Neural progenitor cell (in vitro differentiated cells): ENCODE measurements around the gene PDE3A. TPM values are rescaled to one million over a fixed set of nuclear protein-coding genes. Genes with fewer than 3 reads are reported as not detected.

Experiments
- DNase-seq: peaks from one replicate; pipeline ENCODE4 v3.0.0-alpha.2; 2016; ENCODE audit warnings: low spot score
- H2AFZ ChIP-seq: fragments of 200-600 bp; sonication (generic); replicated peaks from 2 replicates; pipeline ENCODE4 v1.6.1; 2016; ENCODE audit warnings: antibody characterized with exemption
- H3F3A ChIP-seq: fragments of 200-600 bp; sonication (generic); 2 replicates; pipeline ENCODE4 v1.6.1; 2016; ENCODE audit warnings: antibody characterized with exemption, low read depth
- H3K27ac ChIP-seq: fragments of 200-600 bp; sonication (generic); 2 replicates; pipeline ENCODE4 v1.5.1; 2016; ENCODE audit warnings: mild to moderate bottlenecking
- H3K27me3 ChIP-seq: fragments of 200-600 bp; sonication (generic); 2 replicates; pipeline ENCODE4 v1.6.1; 2016; ENCODE audit warnings: mild to moderate bottlenecking, moderate library complexity
- H3K36me3 ChIP-seq: fragments of 200-600 bp; sonication (generic); 2 replicates; pipeline ENCODE4 v1.5.1; 2016
- H3K4me1 ChIP-seq: fragments of 200-600 bp; sonication (generic); 2 replicates; pipeline ENCODE4 v1.6.1; 2016; ENCODE audit warnings: mixed run types
- H3K4me2 ChIP-seq: fragments of 200-600 bp; sonication (generic); 2 replicates; pipeline ENCODE4 v1.6.1; 2016
- H3K4me3 ChIP-seq: fragments of 200-600 bp; sonication (generic); 2 replicates; pipeline ENCODE4 v1.5.1; 2016
- H3K79me2 ChIP-seq: fragments of 200-600 bp; sonication (generic); 2 replicates; pipeline ENCODE4 v1.6.1; 2016; ENCODE audit warnings: low read depth
- H3K9ac ChIP-seq: fragments of 200-600 bp; sonication (generic); 2 replicates; pipeline ENCODE4 v1.6.1; 2016
- H3K9me3 ChIP-seq: fragments of 200-600 bp; sonication (generic); 2 replicates; pipeline ENCODE4 v1.5.1; 2016; ENCODE audit warnings: low read depth
- H4K20me1 ChIP-seq: fragments of 200-600 bp; sonication (generic); 2 replicates; pipeline ENCODE4 v1.6.1; 2016; ENCODE audit warnings: low read depth
- H3K27ac Mint-ChIP-seq: 3 replicates; pipeline ENCODE4 v1.8.0; 2021; ENCODE audit warnings: mixed read lengths
- H3K27me3 Mint-ChIP-seq: 2 replicates; pipeline ENCODE4 v1.8.0; 2022; ENCODE audit warnings: low read depth, mild to moderate bottlenecking, inconsistent platforms, moderate library complexity, mixed read lengths; ENCODE audit not compliant: insufficient read depth
- H3K36me3 Mint-ChIP-seq: 3 replicates; pipeline ENCODE4 v1.8.0; 2021; ENCODE audit warnings: mixed read lengths
- H3K4me1 Mint-ChIP-seq: 3 replicates; pipeline ENCODE4 v1.8.0; 2021; ENCODE audit warnings: mixed read lengths
- H3K4me3 Mint-ChIP-seq: 3 replicates; pipeline ENCODE4 v1.8.0; 2021; ENCODE audit warnings: mild to moderate bottlenecking, moderate library complexity, mixed read lengths
- H3K9me3 Mint-ChIP-seq: 3 replicates; pipeline ENCODE4 v1.8.0; 2020; ENCODE audit warnings: mixed read lengths
- EZH2 ChIP-seq: fragments of 200-600 bp; sonication (generic); IDR thresholded peaks from 2 replicates; pipeline ENCODE4 v1.6.1; 2017; ENCODE audit warnings: antibody characterized with exemption, mild to moderate bottlenecking, moderate library complexity
- EZH2phosphoT487 ChIP-seq: fragments of 200-600 bp; sonication (generic); IDR thresholded peaks from 2 replicates; pipeline ENCODE4 v1.6.1; 2017; ENCODE audit warnings: antibody characterized with exemption
- total RNA-seq: library from RNA; depleted of rRNA; stranded (reverse); fragments of >200 nt; gene quantifications from 2 replicates; pipeline ENCODE4 v1.2.3, GENCODE V29; 2015; ENCODE audit warnings: low replicate concordance
- TF ChIP-seq, protein P1 (sequence below): fragments of 200-600 bp; sonication (generic); IDR thresholded peaks from 2 replicates; pipeline ENCODE4 v1.5.1; 2017; ENCODE audit warnings: antibody characterized with exemption, mild to moderate bottlenecking

The PDE3A gene
- total RNA-seq, 1 donor from 2014 or later, result 0.47 TPM

DNA sequence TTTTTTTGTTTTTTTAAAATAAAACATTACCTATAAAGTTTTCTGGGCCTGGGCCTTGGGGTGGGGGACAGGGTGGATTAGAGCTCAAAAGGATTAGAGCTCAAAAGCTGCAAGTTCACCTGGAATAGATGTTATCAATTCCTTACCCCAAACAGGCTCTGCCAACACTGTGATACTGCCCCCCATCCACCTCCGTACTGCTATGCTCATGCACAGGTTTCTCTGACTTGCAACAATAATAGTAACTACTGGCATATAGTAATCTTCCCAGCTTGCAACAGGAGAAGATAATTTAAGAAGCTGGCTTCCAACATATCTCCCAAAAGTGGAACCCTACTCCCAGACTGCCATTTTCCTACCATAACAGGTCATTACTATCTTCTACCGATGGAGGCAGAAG, 275.5 kb downstream of the PDE3A start:
- H3K4me3 ChIP-seq, result no peak overlapping the region
- no peaks in the 10 kb centered on the region for H3K79me2 ChIP-seq
- H3K9me3 ChIP-seq, result no peaks in the 10 kb centered on the region
- Mint-ChIP-seq H3K4me3 (no peak overlapping the region), H3K9me3 (no peaks in the 10 kb centered on the region), H3K36me3 (no peaks in the 10 kb centered on the region), H3K27ac (no peak overlapping the region), H3K27me3 (no peaks in the 10 kb centered on the region), H3K4me1 (no peaks in the 10 kb centered on the region)
- DNase-seq, result no peak
- H2AFZ ChIP-seq, result no peak overlapping the region
- peaks cover 8% of the 10 kb centered on the region for H3K4me1 ChIP-seq
- H4K20me1 ChIP-seq, result no peaks in the 10 kb centered on the region
- H3K27ac ChIP-seq, result no peak overlapping the region
- TF ChIP-seq EZH2 (no peak), EZH2phosphoT487 (no peak)
- TF ChIP-seq, protein P1, sequence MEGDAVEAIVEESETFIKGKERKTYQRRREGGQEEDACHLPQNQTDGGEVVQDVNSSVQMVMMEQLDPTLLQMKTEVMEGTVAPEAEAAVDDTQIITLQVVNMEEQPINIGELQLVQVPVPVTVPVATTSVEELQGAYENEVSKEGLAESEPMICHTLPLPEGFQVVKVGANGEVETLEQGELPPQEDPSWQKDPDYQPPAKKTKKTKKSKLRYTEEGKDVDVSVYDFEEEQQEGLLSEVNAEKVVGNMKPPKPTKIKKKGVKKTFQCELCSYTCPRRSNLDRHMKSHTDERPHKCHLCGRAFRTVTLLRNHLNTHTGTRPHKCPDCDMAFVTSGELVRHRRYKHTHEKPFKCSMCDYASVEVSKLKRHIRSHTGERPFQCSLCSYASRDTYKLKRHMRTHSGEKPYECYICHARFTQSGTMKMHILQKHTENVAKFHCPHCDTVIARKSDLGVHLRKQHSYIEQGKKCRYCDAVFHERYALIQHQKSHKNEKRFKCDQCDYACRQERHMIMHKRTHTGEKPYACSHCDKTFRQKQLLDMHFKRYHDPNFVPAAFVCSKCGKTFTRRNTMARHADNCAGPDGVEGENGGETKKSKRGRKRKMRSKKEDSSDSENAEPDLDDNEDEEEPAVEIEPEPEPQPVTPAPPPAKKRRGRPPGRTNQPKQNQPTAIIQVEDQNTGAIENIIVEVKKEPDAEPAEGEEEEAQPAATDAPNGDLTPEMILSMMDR, result no peak
- H3K27me3 ChIP-seq, result no peaks in the 10 kb centered on the region
- H3K36me3 ChIP-seq, result no peaks in the 10 kb centered on the region
- no peaks in the 10 kb centered on the region for H3F3A ChIP-seq
- H3K4me2 ChIP-seq, result no peak overlapping the region
- no peak overlapping the region for H3K9ac ChIP-seq

DNA sequence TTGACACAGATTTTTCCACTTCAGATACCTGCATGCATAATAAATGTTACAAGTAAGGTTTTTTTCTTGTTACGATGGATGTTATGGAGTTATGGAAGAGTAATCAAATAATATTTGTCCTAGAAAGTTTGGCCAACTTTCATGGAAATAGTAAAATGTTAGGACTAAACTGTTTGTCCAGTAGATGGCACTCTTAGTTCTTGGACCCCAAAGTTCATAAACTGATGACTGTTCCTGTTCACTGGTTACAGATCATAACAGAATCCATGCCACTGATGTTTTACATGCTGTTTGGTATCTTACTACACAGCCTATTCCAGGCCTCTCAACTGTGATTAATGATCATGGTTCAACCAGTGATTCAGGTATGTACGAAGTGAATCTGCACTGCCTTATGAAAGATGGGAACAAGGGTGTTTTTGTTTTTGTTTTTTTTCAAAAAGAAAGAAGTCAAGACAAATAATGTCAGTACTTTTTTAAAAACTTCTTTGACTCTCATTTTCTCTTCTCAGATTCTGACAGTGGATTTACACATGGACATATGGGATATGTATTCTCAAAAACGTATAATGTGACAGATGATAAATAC, 278.0 kb downstream of the PDE3A start:
- no peaks in the 10 kb centered on the region for H3K36me3 Mint-ChIP-seq
- Histone ChIP-seq H3K79me2 (no peaks in the 10 kb centered on the region), H3K27ac (no peak overlapping the region), H3K4me3 (no peak overlapping the region), H3F3A (no peaks in the 10 kb centered on the region), H3K27me3 (no peaks in the 10 kb centered on the region), H3K4me1 (peaks cover 8% of the 10 kb centered on the region), H3K9ac (no peak overlapping the region), H3K9me3 (no peaks in the 10 kb centered on the region), H2AFZ (peak overlapping the region; percentile 21), H3K4me2 (no peak overlapping the region), H4K20me1 (no peaks in the 10 kb centered on the region), H3K36me3 (no peaks in the 10 kb centered on the region)
- no peak for TF ChIP-seq EZH2phosphoT487
- TF ChIP-seq, protein P1, result peak; percentile 74
- H3K4me1 Mint-ChIP-seq, result no peaks in the 10 kb centered on the region
- peak overlapping the region; percentile 50 for H3K27ac Mint-ChIP-seq
- no peak overlapping the region for H3K4me3 Mint-ChIP-seq
- peak; percentile 44 for DNase-seq
- H3K9me3 Mint-ChIP-seq, result no peaks in the 10 kb centered on the region
- peaks cover 2% of the 10 kb centered on the region for H3K27me3 Mint-ChIP-seq

DNA sequence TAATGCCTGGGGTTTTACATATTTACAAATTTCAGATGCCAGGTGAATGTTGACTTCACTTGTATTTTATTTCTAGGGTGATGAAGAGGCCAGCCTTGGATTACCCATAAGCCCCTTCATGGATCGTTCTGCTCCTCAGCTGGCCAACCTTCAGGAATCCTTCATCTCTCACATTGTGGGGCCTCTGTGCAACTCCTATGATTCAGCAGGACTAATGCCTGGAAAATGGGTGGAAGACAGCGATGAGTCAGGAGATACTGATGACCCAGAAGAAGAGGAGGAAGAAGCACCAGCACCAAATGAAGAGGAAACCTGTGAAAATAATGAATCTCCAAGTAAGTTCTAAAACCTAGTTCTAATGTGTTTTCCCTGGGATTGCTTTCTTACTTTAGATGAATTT, 285.5 kb downstream of the PDE3A start:
- Histone ChIP-seq H4K20me1 (no peaks in the 10 kb centered on the region), H3K27ac (no peak overlapping the region), H3K9ac (no peak overlapping the region), H3K36me3 (peaks cover 3% of the 10 kb centered on the region), H3K4me2 (no peak overlapping the region), H3K4me3 (no peak overlapping the region), H3K27me3 (no peaks in the 10 kb centered on the region), H3F3A (peaks cover 17% of the 10 kb centered on the region), H3K4me1 (peaks cover 27% of the 10 kb centered on the region), H3K9me3 (no peaks in the 10 kb centered on the region), H2AFZ (no peak overlapping the region), H3K79me2 (no peaks in the 10 kb centered on the region)
- TF ChIP-seq EZH2, result no peak
- TF ChIP-seq, protein P1, result no peak
- no peak for TF ChIP-seq EZH2phosphoT487
- Mint-ChIP-seq H3K27me3 (peaks cover 2% of the 10 kb centered on the region), H3K36me3 (peaks cover 9% of the 10 kb centered on the region), H3K9me3 (peaks cover 5% of the 10 kb centered on the region), H3K27ac (no peak overlapping the region), H3K4me3 (no peak overlapping the region), H3K4me1 (peaks cover 23% of the 10 kb centered on the region)
- DNase-seq, result no peak
